Endothelial cell (in vitro differentiated cells): Measurements from ENCODE around the gene GPR85. TPM values are rescaled to one million over a fixed set of nuclear protein-coding genes. Genes with fewer than 3 reads are reported as not detected.

Source experiments
- DNase-seq: peaks from one replicate; pipeline ENCODE4 v3.0.0; 2021; ENCODE audit warnings: low spot score
- H3K27ac Mint-ChIP-seq: one replicate; pipeline ENCODE4 v1.8.0; 2021; ENCODE audit warnings: mixed read lengths, inconsistent platforms; ENCODE audit not compliant: unreplicated experiment
- H3K27me3 Mint-ChIP-seq: one replicate; pipeline ENCODE4 v1.8.0; 2021; ENCODE audit warnings: mild to moderate bottlenecking, moderate library complexity, mixed read lengths, inconsistent platforms; ENCODE audit not compliant: unreplicated experiment
- H3K36me3 Mint-ChIP-seq: one replicate; pipeline ENCODE4 v1.8.0; 2021; ENCODE audit warnings: mild to moderate bottlenecking, low read depth, mixed read lengths, inconsistent platforms; ENCODE audit not compliant: unreplicated experiment
- H3K4me1 Mint-ChIP-seq: one replicate; pipeline ENCODE4 v1.8.0; 2021; ENCODE audit warnings: mild to moderate bottlenecking, mixed read lengths, inconsistent platforms; ENCODE audit not compliant: unreplicated experiment
- H3K4me3 Mint-ChIP-seq: one replicate; pipeline ENCODE4 v1.8.0; 2021; ENCODE audit warnings: mild to moderate bottlenecking, mixed read lengths, inconsistent platforms; ENCODE audit not compliant: unreplicated experiment
- H3K9me3 Mint-ChIP-seq: one replicate; pipeline ENCODE4 v1.8.0; 2021; ENCODE audit warnings: mixed read lengths, inconsistent platforms; ENCODE audit not compliant: unreplicated experiment
- CTCF ChIP-seq: fragments of 200-600 bp; sonication (generic); IDR thresholded peaks from one replicate; pipeline ENCODE4 v1.5.0; 2021; ENCODE audit warnings: antibody characterized with exemption; ENCODE audit not compliant: unreplicated experiment
- total RNA-seq: library from RNA; stranded (reverse); fragmentation: NEBNext Ultra II Directional; extraction: Animal tissue kit (Norgen Biotek cat#: 25700); gene quantifications from one replicate; pipeline ENCODE4 v1.2.1, GENCODE V29; 2021; ENCODE audit not compliant: unreplicated experiment

GPR85 gene
- total RNA-seq, 1 donor from 2014 or later, result 3.0 TPM

GRCh38 chr7:113113912-113114311 is 27.3 kb upstream of the GPR85 start:
- H3K27me3 Mint-ChIP-seq, result no peaks in the 10 kb centered on the region
- H3K4me1 Mint-ChIP-seq, result peaks cover 5% of the 10 kb centered on the region
- H3K4me3 Mint-ChIP-seq, result no peak overlapping the region
- no peaks in the 10 kb centered on the region for H3K9me3 Mint-ChIP-seq
- TF ChIP-seq CTCF, result no peak
- H3K27ac Mint-ChIP-seq, result no peak overlapping the region
- no peaks in the 10 kb centered on the region for H3K36me3 Mint-ChIP-seq
- DNase-seq, result no peak

GRCh38 chr7:113109718-113110117 is 23.1 kb upstream of the GPR85 start:
- TF ChIP-seq CTCF, result no peak
- no peak overlapping the region for H3K27ac Mint-ChIP-seq
- H3K27me3 Mint-ChIP-seq, result peaks cover 2% of the 10 kb centered on the region
- H3K9me3 Mint-ChIP-seq, result no peaks in the 10 kb centered on the region
- DNase-seq, result no peak
- H3K36me3 Mint-ChIP-seq, result no peaks in the 10 kb centered on the region
- no peak overlapping the region for H3K4me3 Mint-ChIP-seq
- no peaks in the 10 kb centered on the region for H3K4me1 Mint-ChIP-seq

GRCh38 chr7:113100121-113100603 is 13.5 kb upstream of the GPR85 start:
- DNase-seq, result no peak
- H3K36me3 Mint-ChIP-seq, result no peaks in the 10 kb centered on the region

GRCh38 chr7:113099284-113099919 is 12.8 kb upstream of the GPR85 start:
- H3K4me3 Mint-ChIP-seq, result no peak overlapping the region
- TF ChIP-seq CTCF, result no peak
- DNase-seq, result no peak
- H3K9me3 Mint-ChIP-seq, result no peaks in the 10 kb centered on the region
- no peaks in the 10 kb centered on the region for H3K27me3 Mint-ChIP-seq
- no peak overlapping the region for H3K27ac Mint-ChIP-seq
- H3K36me3 Mint-ChIP-seq, result no peaks in the 10 kb centered on the region
- no peaks in the 10 kb centered on the region for H3K4me1 Mint-ChIP-seq

More at GRCh38 chr7:113100121-113100603, 13.5 kb upstream of the GPR85 start:
- Mint-ChIP-seq H3K9me3 (no peaks in the 10 kb centered on the region), H3K27me3 (no peaks in the 10 kb centered on the region), H3K4me3 (no peak overlapping the region), H3K27ac (no peak overlapping the region), H3K4me1 (no peaks in the 10 kb centered on the region)
- no peak for TF ChIP-seq CTCF

- Mint-ChIP-seq H3K9me3 (no peaks in the 10 kb centered on the region), H3K4me3 (no peak overlapping the region), H3K27ac (no peak overlapping the region), H3K27me3 (no peaks in the 10 kb centered on the region), H3K36me3 (no peaks in the 10 kb centered on the region), H3K4me1 (no peaks in the 10 kb centered on the region)
- no peak for TF ChIP-seq CTCF
- DNase-seq, result no peak
These were observed 8.1 kb upstream of the GPR85 start for GRCh38 chr7:113094517-113095249.
